SK-N-SH treated with all-trans-retinoic acid at 6 μM for 48 hours (cell line): ENCODE data around the gene NUDT4B.
"Not testable (repeated sequence)": the region's sequence is repeated elsewhere in the genome, so short reads cannot be mapped to it uniquely, and the experiment has no call there.

ENCODE experiments used
- ATAC-seq: fragments of 200-7000 bp; cut with Tn5 transposase; 3 replicates; pipeline ENCODE4 v1.9.1; 2020; ENCODE audit warnings: mild to moderate bottlenecking, moderate library complexity

Gene NUDT4B

GRCh38 chr1:148743200-148743599, 5.4 kb upstream of the NUDT4B start:
- ATAC-seq = not testable (repeated sequence)

DNA sequence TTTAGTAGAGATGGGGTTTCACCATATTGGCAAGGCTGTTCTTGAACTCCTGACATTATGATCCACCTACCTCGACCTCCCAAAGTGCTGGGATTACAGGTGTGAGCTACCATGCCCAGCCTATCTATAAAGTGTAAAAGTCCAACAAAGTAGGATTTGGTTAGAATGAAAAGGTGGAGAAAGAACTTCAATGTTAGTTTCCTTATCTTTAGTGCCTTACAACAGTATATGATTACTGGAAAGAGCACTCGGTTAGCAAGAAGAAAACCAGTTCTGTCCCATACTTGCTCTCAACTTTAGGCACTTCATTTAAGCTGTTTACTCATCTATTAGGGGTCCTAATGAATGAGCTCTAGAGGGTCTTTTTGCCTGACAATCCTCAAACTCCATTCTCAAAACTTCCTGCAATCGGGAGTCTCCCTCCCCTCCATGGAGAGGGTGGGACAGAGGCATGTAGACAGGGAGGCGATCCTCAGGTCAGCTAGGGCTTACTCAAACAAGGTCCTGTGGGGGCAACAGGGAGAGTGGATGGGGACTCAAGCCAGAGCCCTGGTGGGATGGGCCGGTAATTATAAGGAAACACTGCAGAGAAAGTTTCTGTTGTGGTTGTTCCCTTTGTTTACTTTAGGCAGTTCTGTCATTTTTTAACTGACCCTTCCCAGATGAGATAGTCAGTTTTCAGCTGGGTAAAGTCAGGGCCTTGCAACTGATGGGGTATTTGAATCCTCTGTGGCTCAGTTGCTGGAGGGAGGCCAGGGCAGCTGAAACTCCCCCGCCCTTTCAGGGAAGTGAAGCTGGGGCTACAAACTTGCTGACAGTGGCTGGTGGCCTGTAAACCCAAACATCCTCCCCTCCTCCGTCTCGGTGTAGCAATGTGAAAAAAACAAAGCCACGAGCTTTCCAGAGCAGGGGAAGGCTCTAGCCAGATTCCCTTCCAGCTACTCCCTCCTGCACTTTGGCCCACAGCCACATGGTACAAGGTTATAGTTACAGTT, 4.6 kb upstream of the NUDT4B start:
- ATAC-seq = not testable (repeated sequence)

GRCh38 chr1:148749335-148749681, 734 bp downstream of the NUDT4B start:
- peak; percentile 98 for ATAC-seq

DNA sequence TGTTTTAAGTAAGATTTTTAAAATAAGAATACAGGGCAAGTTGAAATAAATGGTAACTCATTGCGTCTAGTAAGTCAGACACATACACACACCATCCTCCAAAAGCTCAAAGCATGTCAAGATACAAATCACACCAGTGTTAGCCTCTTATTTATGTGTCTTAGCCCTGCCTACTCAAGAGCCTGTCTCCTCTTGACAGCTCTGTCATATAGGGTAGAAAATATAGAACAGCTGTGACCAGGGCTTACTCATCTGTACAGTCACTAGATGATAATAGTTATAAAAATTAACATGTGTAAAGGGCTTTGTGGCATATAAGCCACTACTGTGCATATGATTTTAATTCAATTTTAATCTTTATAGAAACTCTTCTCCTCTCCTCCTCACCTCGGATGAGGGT, 7.7 kb downstream of the NUDT4B start:
- ATAC-seq = not testable (repeated sequence)

- not testable (repeated sequence) for ATAC-seq
Observed at GRCh38 chr1:148757446-148757845, 8.9 kb downstream of the NUDT4B start.

DNA sequence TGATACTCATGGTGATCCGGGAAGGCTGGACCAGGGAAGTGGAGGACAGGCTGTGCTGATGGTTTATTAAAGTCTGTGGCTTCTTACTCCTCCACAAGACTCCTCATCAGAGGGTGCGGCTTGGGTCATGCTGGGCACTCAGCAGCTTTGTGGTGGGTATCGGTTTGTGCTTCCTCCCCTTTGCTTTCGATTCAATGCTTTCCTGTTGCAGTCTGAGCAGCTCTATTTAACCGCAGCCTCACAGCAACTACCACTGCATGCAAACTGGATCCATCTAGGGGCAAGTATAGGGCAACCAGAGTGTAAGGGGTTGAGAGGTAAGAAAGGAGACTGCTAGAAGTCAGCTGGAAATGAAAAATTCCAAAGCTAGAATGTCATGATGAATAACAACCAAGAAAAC, 9.8 kb downstream of the NUDT4B start:
- ATAC-seq = peak; percentile 66

DNA sequence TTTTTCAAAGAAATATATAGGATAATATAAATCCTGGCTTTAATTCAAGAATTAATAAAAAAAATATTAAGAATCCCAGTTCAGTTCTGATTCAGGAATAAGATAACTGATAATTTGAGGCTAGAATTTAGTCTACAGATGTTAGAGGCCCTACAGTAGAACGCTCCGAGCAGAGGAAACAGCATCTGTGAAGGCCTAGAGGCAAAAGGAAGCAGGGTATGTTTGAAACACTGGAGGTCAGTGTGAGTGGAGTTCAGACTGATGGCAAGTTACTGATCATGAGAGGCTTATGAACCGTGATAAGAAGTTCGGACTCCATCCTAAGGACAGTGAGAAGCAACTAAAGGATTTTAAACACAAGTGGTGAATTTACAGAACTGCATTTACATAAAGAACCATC, 10.4 kb downstream of the NUDT4B start:
- ATAC-seq = peak; percentile 85

- not testable (repeated sequence) for ATAC-seq
Observed at GRCh38 chr1:148759749-148760148, 11.2 kb downstream of the NUDT4B start.

- ATAC-seq = peak; percentile 48
Observed at GRCh38 chr1:148760206-148760605, 11.6 kb downstream of the NUDT4B start.

DNA sequence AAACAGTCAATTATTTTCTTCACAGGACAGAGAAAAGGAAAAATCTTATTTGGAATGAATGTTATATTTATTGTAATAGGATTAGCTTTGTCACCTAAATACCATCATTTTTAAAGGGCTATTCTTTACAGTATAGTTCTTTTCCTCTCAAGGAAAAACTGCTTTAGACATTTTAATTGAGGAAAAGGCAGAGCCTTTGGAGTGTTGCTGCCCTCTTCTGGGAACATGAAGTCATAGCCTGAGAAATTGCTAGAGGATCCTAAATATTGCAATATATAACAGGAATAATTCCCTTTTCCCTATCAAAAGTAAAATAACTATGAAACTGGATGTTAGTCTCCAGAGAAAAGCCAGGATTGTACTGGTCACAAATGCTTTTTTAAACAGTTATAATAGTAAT, 12.8 kb downstream of the NUDT4B start:
- peak; percentile 52; the same call in 2 of the 3 replicates for ATAC-seq

DNA sequence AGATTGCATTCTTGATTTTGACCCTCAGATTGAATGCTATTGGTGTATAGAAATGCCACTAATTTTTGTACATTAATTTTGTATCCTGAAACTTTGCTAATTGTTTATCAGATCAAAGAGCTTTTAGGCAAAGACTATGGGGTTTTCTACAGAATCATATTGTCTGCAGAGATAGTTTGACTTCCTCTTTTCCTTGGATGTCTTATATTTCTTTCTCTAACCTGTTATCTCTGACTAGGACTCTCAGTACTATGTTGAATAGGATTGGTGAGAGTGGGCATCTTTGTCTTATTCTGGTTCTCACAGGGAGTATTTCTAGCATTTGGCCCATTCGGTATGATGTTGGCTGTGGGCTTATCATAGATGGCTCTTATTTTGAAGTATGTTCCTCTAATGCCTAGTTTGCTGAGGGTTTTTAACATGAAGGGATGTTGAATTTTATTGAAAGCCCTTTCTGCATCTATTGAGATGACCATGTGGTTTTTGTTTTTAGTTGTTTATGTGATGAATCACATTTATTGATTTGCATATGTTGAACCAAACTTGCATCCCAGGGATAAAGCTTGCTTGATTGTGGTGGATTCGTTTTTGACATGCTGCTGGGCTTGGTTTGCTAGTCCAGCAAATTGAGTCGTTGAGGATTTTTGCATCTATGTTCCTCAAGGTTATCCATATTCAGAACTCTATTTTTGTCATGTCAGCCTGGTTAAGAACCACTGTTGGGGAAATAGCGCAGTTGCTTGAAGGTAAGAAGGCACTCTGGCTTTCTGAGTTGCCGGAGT, 16.9 kb downstream of the NUDT4B start:
- not testable (repeated sequence) for ATAC-seq

- ATAC-seq = peak; percentile 41; the same call in 1 of the 3 replicates
Observed at GRCh38 chr1:148768541-148768940, 20.0 kb downstream of the NUDT4B start.

GRCh38 chr1:148769495-148769894, 20.9 kb downstream of the NUDT4B start:
- peak; percentile 37; the same call in 2 of the 3 replicates for ATAC-seq

DNA sequence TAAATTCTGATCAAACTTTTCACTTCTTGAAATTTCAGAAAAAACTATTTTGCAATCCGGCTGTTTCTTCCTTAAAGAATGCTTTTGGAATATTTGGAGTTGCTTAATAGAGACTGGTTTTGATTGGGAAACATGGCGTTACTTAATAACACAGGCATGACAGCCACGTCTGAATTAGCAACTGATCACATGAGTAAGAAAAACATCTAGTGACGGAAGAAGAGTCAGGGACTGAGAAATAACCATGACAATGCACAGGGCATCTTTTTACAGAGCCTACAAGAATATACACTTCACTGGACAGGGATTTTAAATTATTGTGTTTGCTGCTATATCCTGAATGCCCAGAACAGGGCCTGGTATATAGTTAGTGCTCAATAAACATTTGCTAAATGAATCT, 25.1 kb downstream of the NUDT4B start:
- ATAC-seq = peak; percentile 32; the same call in 2 of the 3 replicates

GRCh38 chr1:148774102-148774501, 25.5 kb downstream of the NUDT4B start:
- peak; percentile 34; the same call in 2 of the 3 replicates for ATAC-seq

GRCh38 chr1:148775263-148775662, 26.7 kb downstream of the NUDT4B start:
- not testable (repeated sequence) for ATAC-seq

- ATAC-seq = not testable (repeated sequence)
Observed at GRCh38 chr1:148777649-148778048, 29.1 kb downstream of the NUDT4B start.

DNA sequence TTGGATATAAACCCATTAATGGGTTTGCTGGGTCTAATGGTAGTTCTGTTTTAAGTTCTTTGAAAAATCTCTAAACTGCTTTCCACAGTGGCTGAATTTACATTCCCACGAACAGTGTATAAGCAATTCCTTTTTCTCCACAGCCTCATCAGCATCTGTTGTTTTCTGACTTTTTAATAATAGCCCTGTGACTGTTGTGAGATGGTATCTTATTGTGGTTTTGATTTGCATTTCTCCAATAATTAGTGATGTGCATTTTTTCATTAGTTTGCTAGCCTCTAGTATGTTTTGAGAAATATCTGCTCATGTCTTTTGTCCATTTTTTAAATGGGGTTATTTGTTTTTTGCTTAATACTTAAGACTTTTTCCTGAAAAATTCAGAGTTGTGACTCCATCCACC, 31.8 kb downstream of the NUDT4B start:
- not testable (repeated sequence) for ATAC-seq

GRCh38 chr1:148791543-148792099, 43.0 kb downstream of the NUDT4B start:
- ATAC-seq = peak; percentile 86

GRCh38 chr1:148793762-148794332, 45.3 kb downstream of the NUDT4B start:
- peak; percentile 22; the same call in 2 of the 3 replicates for ATAC-seq
